ENCODE results near the gene ZBTB11.

ZBTB11 gene

GRCh38 chr3:101646726-101647125 lies 30.2 kb downstream of the ZBTB11 start:
- no peak for TF ChIP-seq REST (IDR thresholded peaks at IDR 0.05; ENCODE audit: insufficient read depth in 1 of 2, low read depth in 2 of 2, low read length in 2 of 2)
- no peak for TF ChIP-seq FOXP2 (optimal IDR thresholded peaks at IDR 0.05; ENCODE audit: borderline replicate concordance, extremely low read depth, extremely low read length, insufficient read depth)
- no peak for TF ChIP-seq POLR2AphosphoS5 (IDR thresholded peaks at IDR 0.05; ENCODE audit: low read depth, low read length)
- TF ChIP-seq TAF1 (IDR thresholded peaks at IDR 0.05; ENCODE audit: borderline replicate concordance, insufficient read depth, low read length) = no peak
- no peak for TF ChIP-seq SIN3A (IDR thresholded peaks at IDR 0.05; ENCODE audit: borderline replicate concordance, insufficient read depth, low read length)

GRCh38 chr3:101643861-101644613 lies 32.9 kb downstream of the ZBTB11 start:
- TF ChIP-seq TAF1 (IDR thresholded peaks at IDR 0.05; ENCODE audit: borderline replicate concordance, insufficient read depth, low read length) (no peak), SIN3A (IDR thresholded peaks at IDR 0.05; ENCODE audit: borderline replicate concordance, insufficient read depth, low read length) (no peak), FOXP2 (optimal IDR thresholded peaks at IDR 0.05; ENCODE audit: borderline replicate concordance, extremely low read depth, extremely low read length, insufficient read depth) (no peak), REST (IDR thresholded peaks at IDR 0.05; ENCODE audit: insufficient read depth in 1 of 2, low read depth in 2 of 2, low read length in 2 of 2) (no peak), POLR2AphosphoS5 (IDR thresholded peaks at IDR 0.05; ENCODE audit: low read depth, low read length) (no peak)

- TF ChIP-seq FOXP2 (optimal IDR thresholded peaks at IDR 0.05; ENCODE audit: borderline replicate concordance, extremely low read depth, extremely low read length, insufficient read depth) (no peak), SIN3A (IDR thresholded peaks at IDR 0.05; ENCODE audit: borderline replicate concordance, insufficient read depth, low read length) (no peak), TAF1 (IDR thresholded peaks at IDR 0.05; ENCODE audit: borderline replicate concordance, insufficient read depth, low read length) (no peak), REST (IDR thresholded peaks at IDR 0.05; ENCODE audit: insufficient read depth in 1 of 2, low read depth in 2 of 2, low read length in 2 of 2) (no peak), POLR2AphosphoS5 (IDR thresholded peaks at IDR 0.05; ENCODE audit: low read depth, low read length) (no peak)
These were observed 33.7 kb downstream of the ZBTB11 start for GRCh38 chr3:101643009-101643844.

- TF ChIP-seq TAF1 (IDR thresholded peaks at IDR 0.05; ENCODE audit: borderline replicate concordance, insufficient read depth, low read length) = no peak
- no peak for TF ChIP-seq FOXP2 (optimal IDR thresholded peaks at IDR 0.05; ENCODE audit: borderline replicate concordance, extremely low read depth, extremely low read length, insufficient read depth)
- no peak for TF ChIP-seq SIN3A (IDR thresholded peaks at IDR 0.05; ENCODE audit: borderline replicate concordance, insufficient read depth, low read length)
- no peak for TF ChIP-seq POLR2AphosphoS5 (IDR thresholded peaks at IDR 0.05; ENCODE audit: low read depth, low read length)
- TF ChIP-seq REST (IDR thresholded peaks at IDR 0.05; ENCODE audit: insufficient read depth in 1 of 2, low read depth in 2 of 2, low read length in 2 of 2) = no peak
These were observed 34.5 kb downstream of the ZBTB11 start for GRCh38 chr3:101642441-101642840.

Measured in PFSK-1 (cell line).